Activated CD4-positive, alpha-beta T cell treated with anti-CD3 and anti-CD28 coated beads, Interleukin-2, amount 10 ng/mL, durations not matched to agents 7 days and 5 days (primary cell): ENCODE measurements around the gene PMM1. TPM values are rescaled to one million over a fixed set of nuclear protein-coding genes. Genes with fewer than 3 reads are reported as not detected.

ENCODE experiments used
- CTCF ChIA-PET: fragments of 350-600 bp; sonication (Branson Sonifier 250); formaldehyde crosslinking; loops from one replicate; lab custom pipeline; 2021; ENCODE audit warnings: antibody characterized with exemption; lab: Charles Lee
- POLR2A ChIA-PET: fragments of 350-600 bp; sonication (Branson Sonifier 250); formaldehyde crosslinking; loops from one replicate; lab custom pipeline; 2021; ENCODE audit warnings: antibody characterized with exemption; lab: Charles Lee
- DNase-seq: peaks from one replicate; pipeline ENCODE4 v3.0.0-alpha.2; 2020
- H3K27ac Mint-ChIP-seq: one replicate; pipeline ENCODE4 v1.8.0; 2021; ENCODE audit warnings: mild to moderate bottlenecking, moderate library complexity, mixed read lengths
- H3K27me3 Mint-ChIP-seq: one replicate; pipeline ENCODE4 v1.8.0; 2021; ENCODE audit warnings: mixed read lengths
- H3K36me3 Mint-ChIP-seq: one replicate; pipeline ENCODE4 v1.8.0; 2021; ENCODE audit warnings: low read depth, mixed read lengths
- H3K4me1 Mint-ChIP-seq: one replicate; pipeline ENCODE4 v1.8.0; 2021; ENCODE audit warnings: mixed read lengths
- H3K4me3 Mint-ChIP-seq: one replicate; pipeline ENCODE4 v1.8.0; 2021; ENCODE audit warnings: mild to moderate bottlenecking, moderate library complexity, mixed read lengths
- H3K9me3 Mint-ChIP-seq: one replicate; pipeline ENCODE4 v1.8.0; 2021; ENCODE audit warnings: mixed read lengths
- total RNA-seq, 2 experiments: library from RNA; stranded (reverse); gene quantifications; one replicate each; pipeline ENCODE4 v1.2.3, GENCODE V29; 2021

PMM1 gene
- total RNA-seq, 2 experiments from 2014 or later = 33.7 to 39.7 TPM

- H3K27ac Mint-ChIP-seq = no peak overlapping the region
Observed at GRCh38 chr22:41528132-41528766, 61.4 kb downstream of the PMM1 start.

More at GRCh38 chr22:41528132-41528766, 61.4 kb downstream of the PMM1 start:
- ChIA-PET CTCF (interaction anchor here (1.2 to 2.5 kb wide), 4 partner anchors 11 to 126 kb away, joined by 3 to 37 read pairs (median 9); no protein-coding TSS in a partner anchor), POLR2A (no interaction called here)
- Mint-ChIP-seq H3K36me3 (peaks cover 23% of the 10 kb centered on the region), H3K4me1 (peaks cover 13% of the 10 kb centered on the region), H3K4me3 (no peak overlapping the region), H3K9me3 (no peaks in the 10 kb centered on the region), H3K27me3 (no peaks in the 10 kb centered on the region)
- no peak for DNase-seq

Other genes starting within 250 kb of the PMM1 start
- 1 to 10 TPM; 3.4 to 4.7 TPM for gene TEF, start 207.9 kb downstream of the PMM1 start, total RNA-seq
- gene TOB2, start 143.0 kb downstream of the PMM1 start, total RNA-seq = 10 to 100 TPM; 31.4 to 35.1 TPM
- 10 to 100 TPM; 63.6 to 64.8 TPM for gene PHF5A, start 121.1 kb downstream of the PMM1 start, total RNA-seq
- gene ACO2, start 120.7 kb downstream of the PMM1 start, total RNA-seq = 10 to 100 TPM; 73.4 to 77.9 TPM
- gene POLR3H, start 45.4 kb downstream of the PMM1 start, total RNA-seq = 10 to 100 TPM; 29.1 to 30.1 TPM
- gene CSDC2, start 28.8 kb downstream of the PMM1 start, total RNA-seq = not detected
- gene DESI1, start 31.2 kb upstream of the PMM1 start, total RNA-seq = 10 to 100 TPM; 30.8 to 32.5 TPM
- gene XRCC6, start 31.5 kb upstream of the PMM1 start, total RNA-seq = 100 to 1,000 TPM; 283 TPM
- gene SNU13, start 99.0 kb upstream of the PMM1 start, total RNA-seq = 100 to 1,000 TPM; 171 to 178 TPM
- 10 to 100 TPM; 54.6 to 60.0 TPM for gene MEI1, start 109.7 kb upstream of the PMM1 start, total RNA-seq
- gene CCDC134, start 210.8 kb upstream of the PMM1 start, total RNA-seq = 10 to 100 TPM; 21.0 to 21.6 TPM
- 10 to 100 TPM; 92.4 to 95.7 TPM for gene SREBF2, start 243.3 kb upstream of the PMM1 start, total RNA-seq